HCT116 (cell line): Measurements from ENCODE around the gene IGDCC3. TPM values are rescaled to one million over a fixed set of nuclear protein-coding genes. Genes with fewer than 3 reads are reported as not detected.

Experiments
- ATAC-seq: fragments of 200-7000 bp; cut with Tn5 transposase; 2 replicates; pipeline ENCODE4 v1.9.1; 2020; ENCODE audit warnings: mild to moderate bottlenecking, moderate library complexity
- BruUV-seq: library from RNA; stranded (reverse); fragments of 400-500 nt; replicated peaks from 2 replicates; lab custom pipeline; 2021; lab: Mats Ljungman, UMichigan
- CTCF ChIA-PET: fragments of 300-600 bp; sonication (Branson Sonifier 250); formaldehyde crosslinking; loops from one replicate; lab custom pipeline; 2021; ENCODE audit warnings: antibody characterized with exemption; lab: Charles Lee
- POLR2A ChIA-PET: fragments of 300-600, 350-600 bp; sonication (Branson Sonifier 250); formaldehyde crosslinking; loops from one replicate; lab custom pipeline; 2021; ENCODE audit warnings: antibody characterized with exemption; lab: Charles Lee
- RAD21 ChIA-PET, 2 experiments: fragments of 300-600 bp; sonication (Branson Sonifier 250); formaldehyde crosslinking; loops; one replicate each; lab custom pipeline; 2023; ENCODE audit warnings: low total read pairs in 2 of 2; ENCODE audit not compliant: uncharacterized antibody in 2 of 2, unreplicated experiment in 2 of 2, low non-redundant PET in 1 of 2; lab: Charles Lee
- DNase-seq: peaks from one replicate; pipeline ENCODE4 v3.0.0-alpha.2; 2010; ENCODE audit warnings: low read depth, low spot score
- H2AFZ ChIP-seq: fragments of 200-600 bp; shearing (Covaris generic), sonication (generic); 2 replicates; pipeline ENCODE4 v1.6.1; 2017; ENCODE audit warnings: low read depth, mixed run types, mixed read lengths, antibody characterized with exemption, low read length; ENCODE audit not compliant: poor library complexity, severe bottlenecking
- H3K27ac ChIP-seq: 2 replicates; pipeline ENCODE4 v1.5.1; 2012; ENCODE audit warnings: low read depth, low read length
- H3K27me3 ChIP-seq: fragments of 200-600 bp; sonication (generic); 2 replicates; pipeline ENCODE4 v1.6.1; 2016; ENCODE audit warnings: mixed run types, low read length, mixed read lengths; ENCODE audit not compliant: insufficient read depth
- H3K36me3 ChIP-seq, 2 experiments: fragments of 200-500 bp in 1 of 2; fragments of 200-600 bp in 1 of 2; sonication (Bioruptor generic) in 1 of 2; sonication (generic) in 1 of 2; 2 replicates each; pipeline versions ENCODE4 v1.5.1 to v1.6.1; 2014 to 2016; ENCODE audit warnings: low read length in 2 of 2, inconsistent platforms in 1 of 2, mixed read lengths in 1 of 2, mixed run types in 1 of 2; ENCODE audit not compliant: insufficient read depth in 2 of 2, control insufficient read depth in 1 of 2
- H3K4me1 ChIP-seq, 2 experiments: fragments of 200-600 bp in 1 of 2; sonication (generic) in 1 of 2; 2 replicates each; pipeline versions ENCODE4 v1.5.1 to v1.6.1; 2012 to 2017; ENCODE audit warnings: low read length in 2 of 2, inconsistent platforms in 1 of 2, mild to moderate bottlenecking in 1 of 2, mixed read lengths in 1 of 2, mixed run types in 1 of 2, moderate library complexity in 1 of 2; ENCODE audit not compliant: insufficient read depth in 2 of 2, control insufficient read depth in 1 of 2
- H3K4me2 ChIP-seq: fragments of 200-600 bp; sonication (generic); 2 replicates; pipeline ENCODE4 v1.6.1; 2017; ENCODE audit warnings: mixed run types, low read length, mixed read lengths
- H3K4me3 ChIP-seq, 2 experiments: fragments of 200-600 bp in 1 of 2; sonication (generic) in 1 of 2; replicated peaks in 1 of 2; 2 replicates each; pipeline ENCODE4 v1.5.1; 2011 to 2016; ENCODE audit warnings: low read length in 2 of 2, control low read depth in 1 of 2, low read depth in 1 of 2, mild to moderate bottlenecking in 1 of 2, mixed read lengths in 1 of 2, mixed run types in 1 of 2
- H3K79me2 ChIP-seq: fragments of 200-600 bp; sonication (generic); 2 replicates; pipeline ENCODE4 v1.6.1; 2017; ENCODE audit warnings: mild to moderate bottlenecking, mixed run types, low read length, moderate library complexity, mixed read lengths; ENCODE audit not compliant: insufficient read depth
- H3K9ac ChIP-seq: fragments of 200-600 bp; sonication (generic); 2 replicates; pipeline ENCODE4 v1.6.1; 2016; ENCODE audit warnings: low read length, mixed read lengths
- H3K9me2 ChIP-seq: fragments of 200-600 bp; sonication (generic), shearing (Covaris generic); 2 replicates; pipeline ENCODE4 v1.6.1; 2017; ENCODE audit warnings: mixed run types, mild to moderate bottlenecking, moderate library complexity; ENCODE audit not compliant: insufficient read depth
- H3K9me3 ChIP-seq, 2 experiments: fragments of 200-500 bp in 1 of 2; fragments of 200-600 bp in 1 of 2; sonication (Bioruptor generic) in 1 of 2; sonication (generic) in 1 of 2; 2 replicates each; pipeline ENCODE4 v1.6.1; 2014 to 2017; ENCODE audit warnings: low read length in 2 of 2, mixed read lengths in 2 of 2, inconsistent platforms in 1 of 2, low read depth in 1 of 2, mild to moderate bottlenecking in 1 of 2, mixed run types in 1 of 2, moderate library complexity in 1 of 2; ENCODE audit not compliant: control insufficient read depth in 1 of 2, insufficient read depth in 1 of 2
- H4K20me1 ChIP-seq: fragments of 200-600 bp; sonication (generic), shearing (Covaris generic); 2 replicates; pipeline ENCODE4 v1.6.1; 2017; ENCODE audit warnings: mixed run types, mild to moderate bottlenecking, moderate library complexity; ENCODE audit not compliant: insufficient read depth
- ATF3 ChIP-seq: IDR thresholded peaks from 2 replicates; pipeline ENCODE4 v1.6.1; 2012
- CBX3 ChIP-seq: IDR thresholded peaks from 2 replicates; pipeline ENCODE4 v1.6.1; 2012; ENCODE audit warnings: low read depth
- CEBPB ChIP-seq: IDR thresholded peaks from 2 replicates; pipeline ENCODE4 v1.6.1; 2012; ENCODE audit warnings: low read depth
- ELF1 ChIP-seq: IDR thresholded peaks from 2 replicates; pipeline ENCODE4 v1.6.1; 2012; ENCODE audit warnings: low read depth, borderline replicate concordance
- JUND ChIP-seq: IDR thresholded peaks from 2 replicates; pipeline ENCODE4 v1.6.1; 2012
- RAD21 ChIP-seq: IDR thresholded peaks from 2 replicates; pipeline ENCODE4 v1.6.1; 2012; ENCODE audit warnings: low read depth, mild to moderate bottlenecking
- TCF7L2 ChIP-seq: IDR thresholded peaks from 2 replicates; pipeline ENCODE4 v1.7.0; 2011; ENCODE audit warnings: borderline replicate concordance, inconsistent platforms; ENCODE audit not compliant: insufficient read depth, insufficient read length; ENCODE audit errors: extremely low read depth
- YY1 ChIP-seq: IDR thresholded peaks from 2 replicates; pipeline ENCODE4 v1.6.1; 2011; ENCODE audit warnings: low read length, low read depth, moderate library complexity, mild to moderate bottlenecking; ENCODE audit not compliant: insufficient replicate concordance; ENCODE audit errors: extremely low read depth
- ZFX ChIP-seq: fragments of 450-650 bp; IDR thresholded peaks from 2 replicates; pipeline ENCODE4 v1.6.1; 2017
- ZNF274 ChIP-seq: fragments of 200-500 bp; sonication (Bioruptor generic); IDR thresholded peaks from 2 replicates; pipeline ENCODE4 v1.6.1; 2014; ENCODE audit warnings: mild to moderate bottlenecking, low read depth, low read length, inconsistent platforms
- intact Hi-C: fragments of 100-400 bp; cut with micrococcal nuclease; formaldehyde crosslinking; loops from 2 replicates; pipeline ENCODE4 v1.10.0; 2022
- total RNA-seq: library from RNA; stranded (reverse); gene quantifications from one replicate; pipeline ENCODE4 v1.2.1, GENCODE V29; 2021; ENCODE audit not compliant: unreplicated experiment
- TF ChIP-seq, protein P1 (sequence below): IDR thresholded peaks from 2 replicates; pipeline ENCODE4 v1.6.1; 2012
- TF ChIP-seq, protein P2 (sequence below), 3 experiments: fragments of 200-600 bp in 1 of 3; sonication (generic) in 1 of 3; IDR thresholded peaks in 2 of 3; conservative IDR thresholded peaks in 1 of 3; 2 replicates each; pipeline ENCODE4 v1.5.1; 2012 to 2017; ENCODE audit warnings: low read depth in 2 of 3, low read length in 2 of 3, antibody characterized with exemption in 1 of 3, borderline replicate concordance in 1 of 3, control low read depth in 1 of 3, mild to moderate bottlenecking in 1 of 3, mixed read lengths in 1 of 3, mixed run types in 1 of 3, moderate library complexity in 1 of 3; ENCODE audit not compliant: insufficient read depth in 1 of 3

IGDCC3 gene
- total RNA-seq, 1 experiment from 2014 or later: 0.44 TPM

DNA sequence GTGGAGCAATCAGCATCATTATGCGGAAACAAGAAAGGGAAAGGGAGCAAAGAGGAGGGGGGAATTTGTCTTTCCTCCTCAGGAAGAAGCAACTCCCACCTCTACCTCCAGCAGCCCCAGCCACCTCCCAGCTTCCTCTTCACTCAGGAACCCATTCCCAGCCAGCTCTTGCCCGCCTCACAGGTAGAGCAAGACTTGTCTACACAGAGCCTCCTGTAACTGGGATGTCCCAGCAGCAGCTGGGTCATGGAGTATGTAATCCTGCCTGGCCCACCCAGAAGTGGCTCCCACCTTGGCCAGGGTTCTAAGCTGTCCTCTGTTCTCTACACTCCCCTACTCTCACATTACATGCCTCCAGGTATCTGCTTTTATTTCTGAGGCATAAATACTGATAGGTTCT is 14.0 kb downstream of the IGDCC3 start:
- RAD21 ChIA-PET: no interaction called here
- POLR2A ChIA-PET: no interaction called here

More for the DNA sequence above, 14.0 kb downstream of the IGDCC3 start:
- CTCF ChIA-PET: no interaction called here
- Histone ChIP-seq H2AFZ (no peak overlapping the region), H3K4me3 (no peak overlapping the region), H3K27me3 (no peaks in the 10 kb centered on the region), H4K20me1 (no peaks in the 10 kb centered on the region), H3K9ac (no peak overlapping the region), H3K27ac (no peak overlapping the region), H3K9me2 (no peaks in the 10 kb centered on the region), H3K9me3 (no peaks in the 10 kb centered on the region), H3K36me3 (no peaks in the 10 kb centered on the region), H3K4me1 (peaks cover 10% of the 10 kb centered on the region in 2 experiments; a peak in 3 of 4 replicates), H3K79me2 (no peaks in the 10 kb centered on the region), H3K4me2 (no peak overlapping the region)
- no peak for DNase-seq
- BruUV-seq: no TSS peak
- TF ChIP-seq ELF1: no peak
- no peak for TF ChIP-seq TCF7L2
- TF ChIP-seq ZFX: no peak
- no peak for TF ChIP-seq ZNF274
- no peak for TF ChIP-seq RAD21
- TF ChIP-seq CEBPB: no peak
- no peak for TF ChIP-seq YY1
- no peak for TF ChIP-seq ATF3
- TF ChIP-seq CBX3: no peak
- TF ChIP-seq, protein P1, sequence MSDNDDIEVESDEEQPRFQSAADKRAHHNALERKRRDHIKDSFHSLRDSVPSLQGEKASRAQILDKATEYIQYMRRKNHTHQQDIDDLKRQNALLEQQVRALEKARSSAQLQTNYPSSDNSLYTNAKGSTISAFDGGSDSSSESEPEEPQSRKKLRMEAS: no peak
- TF ChIP-seq, protein P2, sequence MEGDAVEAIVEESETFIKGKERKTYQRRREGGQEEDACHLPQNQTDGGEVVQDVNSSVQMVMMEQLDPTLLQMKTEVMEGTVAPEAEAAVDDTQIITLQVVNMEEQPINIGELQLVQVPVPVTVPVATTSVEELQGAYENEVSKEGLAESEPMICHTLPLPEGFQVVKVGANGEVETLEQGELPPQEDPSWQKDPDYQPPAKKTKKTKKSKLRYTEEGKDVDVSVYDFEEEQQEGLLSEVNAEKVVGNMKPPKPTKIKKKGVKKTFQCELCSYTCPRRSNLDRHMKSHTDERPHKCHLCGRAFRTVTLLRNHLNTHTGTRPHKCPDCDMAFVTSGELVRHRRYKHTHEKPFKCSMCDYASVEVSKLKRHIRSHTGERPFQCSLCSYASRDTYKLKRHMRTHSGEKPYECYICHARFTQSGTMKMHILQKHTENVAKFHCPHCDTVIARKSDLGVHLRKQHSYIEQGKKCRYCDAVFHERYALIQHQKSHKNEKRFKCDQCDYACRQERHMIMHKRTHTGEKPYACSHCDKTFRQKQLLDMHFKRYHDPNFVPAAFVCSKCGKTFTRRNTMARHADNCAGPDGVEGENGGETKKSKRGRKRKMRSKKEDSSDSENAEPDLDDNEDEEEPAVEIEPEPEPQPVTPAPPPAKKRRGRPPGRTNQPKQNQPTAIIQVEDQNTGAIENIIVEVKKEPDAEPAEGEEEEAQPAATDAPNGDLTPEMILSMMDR (IDR thresholded peaks at IDR 0.05 in 2 of 3, conservative IDR thresholded peaks at IDR 0.05 in 1 of 3; ENCODE audit: borderline replicate concordance in 1 of 3, insufficient read depth in 1 of 3, low read depth in 2 of 3, low read length in 2 of 3): no peak
- no peak for TF ChIP-seq JUND
- no peak for ATAC-seq
- intact Hi-C loops: no loop called here
